Trophoblast cell (in vitro differentiated cells and primary cell): Measurements from ENCODE around the gene HMX1.

Source experiments
- DNase-seq, 2 donors: peaks; one replicate each; pipeline ENCODE4 v3.0.0-alpha.2; 2016
- H2AFZ ChIP-seq: 2 replicates; pipeline ENCODE4 v1.6.1; 2013; ENCODE audit warnings: low read length, moderate library complexity, mild to moderate bottlenecking; ENCODE audit not compliant: insufficient read depth, poor library complexity
- H2AK5ac ChIP-seq: 2 replicates; pipeline ENCODE4 v1.6.1; 2013; ENCODE audit warnings: mild to moderate bottlenecking, low read length
- H2BK120ac ChIP-seq: 2 replicates; pipeline ENCODE4 v1.6.1; 2013; ENCODE audit warnings: low read length, mild to moderate bottlenecking, moderate library complexity; ENCODE audit not compliant: insufficient read depth, poor library complexity
- H2BK12ac ChIP-seq: 2 replicates; pipeline ENCODE4 v1.6.1; 2013; ENCODE audit warnings: mild to moderate bottlenecking, low read length, moderate library complexity
- H2BK5ac ChIP-seq: 2 replicates; pipeline ENCODE4 v1.6.1; 2013; ENCODE audit warnings: low read length, low read depth, moderate library complexity, mild to moderate bottlenecking; ENCODE audit not compliant: poor library complexity
- H3K14ac ChIP-seq: 2 replicates; pipeline ENCODE4 v1.6.1; 2013; ENCODE audit warnings: mild to moderate bottlenecking, low read length
- H3K18ac ChIP-seq: 2 replicates; pipeline ENCODE4 v1.6.1; 2013; ENCODE audit warnings: mild to moderate bottlenecking, low read length
- H3K23ac ChIP-seq: 2 replicates; pipeline ENCODE4 v1.6.1; 2013; ENCODE audit warnings: low read length
- H3K27ac ChIP-seq: 2 replicates; pipeline ENCODE4 v1.5.1; 2013; ENCODE audit warnings: low read depth, mild to moderate bottlenecking, inconsistent platforms, low read length, moderate library complexity
- H3K27me3 ChIP-seq: 2 replicates; pipeline ENCODE4 v1.6.1; 2013; ENCODE audit warnings: inconsistent platforms, mild to moderate bottlenecking, low read length, moderate library complexity; ENCODE audit not compliant: insufficient read depth
- H3K36me3 ChIP-seq, 2 experiments: 1 replicate in 1 of 2; 2 replicates in 1 of 2; pipeline ENCODE4 v1.6.1; 2013; ENCODE audit warnings: low read length in 2 of 2, mild to moderate bottlenecking in 2 of 2, moderate library complexity in 1 of 2; ENCODE audit not compliant: insufficient read depth in 2 of 2, control insufficient read depth in 1 of 2
- H3K4ac ChIP-seq: 2 replicates; pipeline ENCODE4 v1.6.1; 2013; ENCODE audit warnings: low read depth, mild to moderate bottlenecking, low read length, moderate library complexity
- H3K4me1 ChIP-seq, 2 experiments: 1 replicate in 1 of 2; 2 replicates in 1 of 2; pipeline ENCODE4 v1.6.1; 2013; ENCODE audit warnings: low read length in 2 of 2, mild to moderate bottlenecking in 2 of 2, moderate library complexity in 1 of 2; ENCODE audit not compliant: insufficient read depth in 2 of 2, control insufficient read depth in 1 of 2
- H3K4me2 ChIP-seq: 2 replicates; pipeline ENCODE4 v1.6.1; 2013; ENCODE audit warnings: inconsistent platforms, mild to moderate bottlenecking, low read length, moderate library complexity
- H3K4me3 ChIP-seq: 2 replicates; pipeline ENCODE4 v1.5.1; 2013; ENCODE audit warnings: mild to moderate bottlenecking, low read depth, low read length, inconsistent platforms
- H3K79me1 ChIP-seq: one replicate; pipeline ENCODE4 v1.6.1; 2013; ENCODE audit warnings: low read length
- H3K79me2 ChIP-seq: 2 replicates; pipeline ENCODE4 v1.6.1; 2013; ENCODE audit warnings: low read length, mild to moderate bottlenecking; ENCODE audit not compliant: control insufficient read depth, insufficient read depth, poor library complexity
- H3K9ac ChIP-seq: 2 replicates; pipeline ENCODE4 v1.6.1; 2013; ENCODE audit warnings: mild to moderate bottlenecking, low read length
- H3K9me3 ChIP-seq: 2 replicates; pipeline ENCODE4 v1.6.1; 2013; ENCODE audit warnings: low read depth, mild to moderate bottlenecking, control low read depth, inconsistent platforms, low read length; ENCODE audit not compliant: insufficient read depth
- H4K12ac ChIP-seq: 2 replicates; pipeline ENCODE4 v1.6.1; 2013; ENCODE audit warnings: low read depth, mild to moderate bottlenecking, low read length, moderate library complexity
- H4K8ac ChIP-seq: 2 replicates; pipeline ENCODE4 v1.6.1; 2013; ENCODE audit warnings: low read depth, mild to moderate bottlenecking, low read length, moderate library complexity
- H4K91ac ChIP-seq: one replicate; pipeline ENCODE4 v1.6.1; 2013; ENCODE audit warnings: low read depth, mild to moderate bottlenecking, low read length, moderate library complexity
- WGBS: extraction: QIAGEN DNeasy Blood & Tissue Kit; methylation state at CpG from one replicate; pipeline ENCODE4 v1.1.7; 2013; ENCODE audit warnings: missing lambda C conversion rate; ENCODE audit not compliant: insufficient read length, insufficient coverage; ENCODE audit errors: extremely low coverage; 5-methylcytosine and 5-hydroxymethylcytosine counted together

The HMX1 gene

GRCh38 chr4:8850830-8851188, 20.8 kb downstream of the HMX1 start:
- H3K79me1 ChIP-seq, result no peaks in the 10 kb centered on the region
- H3K4me2 ChIP-seq, result no peak overlapping the region
- no peak overlapping the region for H2BK12ac ChIP-seq
- no peak overlapping the region for H2BK5ac ChIP-seq
- peaks cover 10% of the 10 kb centered on the region for H3K27me3 ChIP-seq
- peaks cover 0 to 7% of the 10 kb centered on the region in 2 experiments for H3K4me1 ChIP-seq
- H3K9ac ChIP-seq, result no peak overlapping the region
- H3K23ac ChIP-seq, result no peak overlapping the region
- H2AFZ ChIP-seq, result no peak overlapping the region
- no peak for DNase-seq
- no peak overlapping the region for H4K8ac ChIP-seq
- H3K79me2 ChIP-seq, result no peaks in the 10 kb centered on the region
- H3K4ac ChIP-seq, result no peak overlapping the region
- no peaks in the 10 kb centered on the region for H3K36me3 ChIP-seq
- H3K27ac ChIP-seq, result no peak overlapping the region
- H4K91ac ChIP-seq, result no peak overlapping the region
- H2BK120ac ChIP-seq, result no peak overlapping the region
- H3K4me3 ChIP-seq, result no peak overlapping the region
- no peak overlapping the region for H3K14ac ChIP-seq
- H2AK5ac ChIP-seq, result no peak overlapping the region
- H3K9me3 ChIP-seq, result peaks cover 4% of the 10 kb centered on the region
- no peak overlapping the region for H3K18ac ChIP-seq
- H4K12ac ChIP-seq, result no peak overlapping the region
- no CpG with 5 or more reads among the region's 8 CpGs for WGBS

- Histone ChIP-seq H3K4ac (no peak overlapping the region), H3K9me3 (peaks cover 3% of the 10 kb centered on the region), H3K36me3 (no peaks in the 10 kb centered on the region), H3K4me1 (peaks cover 0 to 8% of the 10 kb centered on the region in 2 experiments), H4K8ac (no peak overlapping the region), H3K23ac (no peak overlapping the region), H3K79me2 (no peaks in the 10 kb centered on the region), H4K91ac (no peak overlapping the region), H2BK120ac (no peak overlapping the region), H4K12ac (no peak overlapping the region), H2BK12ac (no peak overlapping the region), H2BK5ac (no peak overlapping the region), H3K4me3 (no peak overlapping the region), H2AFZ (no peak overlapping the region), H3K14ac (no peak overlapping the region), H3K4me2 (no peak overlapping the region), H3K27me3 (peaks cover 6% of the 10 kb centered on the region), H3K18ac (no peak overlapping the region), H3K9ac (no peak overlapping the region), H3K27ac (no peak overlapping the region), H2AK5ac (no peak overlapping the region), H3K79me1 (no peaks in the 10 kb centered on the region)
- no CpG with 5 or more reads among the region's 23 CpGs for WGBS
- DNase-seq, result no peak
These were observed 21.4 kb downstream of the HMX1 start for GRCh38 chr4:8850074-8850829.

- Histone ChIP-seq H3K4me1 (peaks cover 0 to 10% of the 10 kb centered on the region in 2 experiments), H3K36me3 (no peaks in the 10 kb centered on the region), H3K18ac (no peak overlapping the region), H4K8ac (no peak overlapping the region), H2BK120ac (no peak overlapping the region), H2AFZ (no peak overlapping the region), H3K9me3 (peaks cover 2% of the 10 kb centered on the region), H3K4me2 (no peak overlapping the region), H3K27ac (no peak overlapping the region), H3K27me3 (no peaks in the 10 kb centered on the region), H4K12ac (no peak overlapping the region), H4K91ac (no peak overlapping the region), H3K9ac (no peak overlapping the region), H2BK5ac (no peak overlapping the region), H3K79me1 (no peaks in the 10 kb centered on the region), H3K79me2 (no peaks in the 10 kb centered on the region), H3K23ac (no peak overlapping the region), H2AK5ac (no peak overlapping the region), H3K14ac (no peak overlapping the region), H3K4ac (no peak overlapping the region), H2BK12ac (no peak overlapping the region), H3K4me3 (no peak overlapping the region)
- no CpG with 5 or more reads among the region's 18 CpGs for WGBS
- DNase-seq, result no peak
These were observed 22.2 kb downstream of the HMX1 start for GRCh38 chr4:8849266-8850073.

GRCh38 chr4:8848507-8849265, 23.0 kb downstream of the HMX1 start:
- peaks cover 0 to 10% of the 10 kb centered on the region in 2 experiments for H3K4me1 ChIP-seq

More at GRCh38 chr4:8848507-8849265, 23.0 kb downstream of the HMX1 start:
- Histone ChIP-seq H3K4me2 (no peak overlapping the region), H3K4me3 (no peak overlapping the region), H3K23ac (no peak overlapping the region), H2BK12ac (no peak overlapping the region), H4K91ac (no peak overlapping the region), H3K18ac (no peak overlapping the region), H4K8ac (no peak overlapping the region), H2AFZ (no peak overlapping the region), H3K36me3 (no peaks in the 10 kb centered on the region), H4K12ac (no peak overlapping the region), H3K9ac (no peak overlapping the region), H2BK120ac (no peak overlapping the region), H3K14ac (no peak overlapping the region), H3K4ac (no peak overlapping the region), H3K9me3 (peaks cover 2% of the 10 kb centered on the region), H3K27me3 (no peaks in the 10 kb centered on the region), H2BK5ac (no peak overlapping the region), H2AK5ac (no peak overlapping the region), H3K79me1 (no peaks in the 10 kb centered on the region), H3K27ac (no peak overlapping the region), H3K79me2 (no peaks in the 10 kb centered on the region)
- DNase-seq, result no peak
- WGBS, result no CpG with 5 or more reads among the region's 14 CpGs
